IMR-90 (cell line): ENCODE data around the gene WDR81. TPM values are rescaled to one million over a fixed set of nuclear protein-coding genes. Genes with fewer than 3 reads are reported as not detected.

Source experiments
- ATAC-seq: fragments of 200-7000 bp; cut with Tn5 transposase; 2 replicates; pipeline ENCODE4 v1.9.1; 2020; ENCODE audit warnings: low read depth, mild to moderate bottlenecking, moderate library complexity
- BruUV-seq: library from RNA; stranded (reverse); fragments of 400-500 nt; replicated peaks from 2 replicates; lab custom pipeline; 2021; lab: Mats Ljungman, UMichigan
- CTCF ChIA-PET: fragments of 300-600 bp; formaldehyde crosslinking; extraction: SDS; loops from one replicate; lab custom pipeline; 2021; ENCODE audit warnings: antibody characterized with exemption; lab: Yijun Ruan, JAX
- POLR2A ChIA-PET: fragments of 300-600 bp; sonication (Branson Sonifier 250); formaldehyde crosslinking; loops from one replicate; lab custom pipeline; 2022; ENCODE audit warnings: antibody characterized with exemption; ENCODE audit not compliant: unreplicated experiment; lab: Charles Lee
- DNase-seq: peaks from one replicate; pipeline ENCODE4 v3.0.0; 2013
- H2AFZ ChIP-seq: replicated peaks from 2 replicates; pipeline ENCODE3; 2013; ENCODE audit warnings: low read length, mild to moderate bottlenecking; ENCODE audit not compliant: poor library complexity
- H2AK5ac ChIP-seq: 2 replicates; pipeline ENCODE4 v1.6.1; 2013; ENCODE audit warnings: low read depth, low read length, inconsistent platforms
- H2AK9ac ChIP-seq: replicated peaks from 2 replicates; pipeline ENCODE3; 2013; ENCODE audit warnings: mild to moderate bottlenecking, low read depth, low read length, moderate library complexity; ENCODE audit not compliant: poor library complexity
- H2BK120ac ChIP-seq: 2 replicates; pipeline ENCODE4 v1.6.1; 2013; ENCODE audit warnings: low read depth, low read length, inconsistent platforms
- H2BK15ac ChIP-seq: 3 replicates; pipeline ENCODE4 v1.6.1; 2013; ENCODE audit warnings: low read depth, low read length, inconsistent platforms
- H2BK20ac ChIP-seq: 2 replicates; pipeline ENCODE4 v1.6.1; 2013; ENCODE audit warnings: low read depth, mild to moderate bottlenecking, inconsistent platforms, low read length, moderate library complexity
- H2BK5ac ChIP-seq: 2 replicates; pipeline ENCODE4 v1.6.1; 2013; ENCODE audit warnings: mild to moderate bottlenecking, low read depth, low read length, inconsistent platforms; ENCODE audit not compliant: poor library complexity, severe bottlenecking
- H3K14ac ChIP-seq: replicated peaks from 2 replicates; pipeline ENCODE4 v1.6.1; 2013; ENCODE audit warnings: low read depth, low read length, inconsistent platforms
- H3K18ac ChIP-seq: 2 replicates; pipeline ENCODE4 v1.6.1; 2013; ENCODE audit warnings: low read depth, low read length, control low read depth
- H3K23ac ChIP-seq: 2 replicates; pipeline ENCODE4 v1.6.1; 2013; ENCODE audit warnings: low read depth, low read length, inconsistent platforms
- H3K27ac ChIP-seq: 2 replicates; pipeline ENCODE4 v1.5.1; 2013; ENCODE audit warnings: mild to moderate bottlenecking, control low read depth, low read length; ENCODE audit not compliant: insufficient read depth
- H3K27me3 ChIP-seq: 2 replicates; pipeline ENCODE4 v1.6.1; 2013; ENCODE audit warnings: low read length; ENCODE audit not compliant: control insufficient read depth, insufficient read depth
- H3K36me3 ChIP-seq: 2 replicates; pipeline ENCODE4 v1.6.1; 2013; ENCODE audit warnings: low read length, mixed read lengths; ENCODE audit not compliant: control insufficient read depth, insufficient read depth
- H3K4ac ChIP-seq: 2 replicates; pipeline ENCODE4 v1.6.1; 2013; ENCODE audit warnings: low read depth, low read length, inconsistent platforms
- H3K4me1 ChIP-seq: 2 replicates; pipeline ENCODE4 v1.6.1; 2013; ENCODE audit warnings: low read length, mixed read lengths; ENCODE audit not compliant: control insufficient read depth, insufficient read depth
- H3K4me2 ChIP-seq: 2 replicates; pipeline ENCODE4 v1.6.1; 2013; ENCODE audit warnings: low read depth, mild to moderate bottlenecking, control low read depth, low read length, moderate library complexity
- H3K4me3 ChIP-seq: 2 replicates; pipeline ENCODE4 v1.5.1; 2013; ENCODE audit warnings: low read depth, mild to moderate bottlenecking, control low read depth, low read length, moderate library complexity; ENCODE audit not compliant: insufficient read depth
- H3K56ac ChIP-seq: 2 replicates; pipeline ENCODE4 v1.6.1; 2013; ENCODE audit warnings: low read length, inconsistent platforms; ENCODE audit not compliant: insufficient read depth; ENCODE audit errors: extremely low read depth
- H3K79me1 ChIP-seq, 2 experiments: 2 replicates each; pipeline ENCODE4 v1.6.1; 2013; ENCODE audit warnings: low read length in 2 of 2, inconsistent platforms in 1 of 2, low read depth in 1 of 2
- H3K9ac ChIP-seq: 2 replicates; pipeline ENCODE4 v1.6.1; 2013; ENCODE audit warnings: low read depth, low read length, control low read depth
- H3K9me1 ChIP-seq: 2 replicates; pipeline ENCODE4 v1.6.1; 2013; ENCODE audit warnings: low read length, inconsistent platforms; ENCODE audit not compliant: insufficient read depth
- H3K9me3 ChIP-seq: 2 replicates; pipeline ENCODE4 v1.6.1; 2013; ENCODE audit warnings: low read length; ENCODE audit not compliant: control insufficient read depth, insufficient read depth
- H4K20me1 ChIP-seq: 2 replicates; pipeline ENCODE4 v1.6.1; 2013; ENCODE audit warnings: low read length, inconsistent platforms; ENCODE audit not compliant: insufficient read depth
- H4K5ac ChIP-seq: 2 replicates; pipeline ENCODE4 v1.6.1; 2013; ENCODE audit warnings: mild to moderate bottlenecking, low read depth, low read length, control low read depth
- H4K8ac ChIP-seq, 2 experiments: 2 replicates each; pipeline ENCODE4 v1.6.1; 2013; ENCODE audit warnings: low read depth in 2 of 2, low read length in 2 of 2, control low read depth in 1 of 2, inconsistent platforms in 1 of 2
- H4K91ac ChIP-seq: 2 replicates; pipeline ENCODE4 v1.6.1; 2013; ENCODE audit warnings: low read depth, low read length, inconsistent platforms; ENCODE audit not compliant: insufficient read depth
- SMC3 ChIP-seq: fragments of 150-350 bp; IDR thresholded peaks from 2 replicates; pipeline ENCODE4 v1.6.1; 2016; ENCODE audit warnings: low read depth, mild to moderate bottlenecking, antibody characterized with exemption, low read length, moderate library complexity
- WGBS, 2 experiments: methylation state at CpG; one replicate each; pipeline versions ENCODE4 v1.1.5 to v1.1.7; 2013; ENCODE audit warnings: missing lambda C conversion rate in 2 of 2; ENCODE audit not compliant: insufficient read length in 1 of 2; ENCODE audit errors: extremely low coverage in 2 of 2; 5-methylcytosine and 5-hydroxymethylcytosine counted together
- dilution Hi-C: fragments of 300-500 bp; cut with HindIII; formaldehyde crosslinking; loops from one replicate; pipeline ENCODE4 v1.14.3; 2018; ENCODE audit warnings: low sequenced_read_pairs; ENCODE audit not compliant: unreplicated experiment
- in situ Hi-C: fragments of 300-500 bp; cut with MboI; formaldehyde crosslinking; loops from 3 replicates; pipeline ENCODE4 v1.14.3; 2019; ENCODE audit warnings: low sequenced_read_pairs, inconsistent platforms, mixed read lengths
- intact Hi-C: fragments of 100-400 bp; cut with micrococcal nuclease; formaldehyde crosslinking; loops from 2 replicates; pipeline ENCODE4 v1.10.0; 2022
- polyA plus RNA-seq, 3 experiments: library from polyadenylated mRNA; depleted of rRNA; stranded (reverse); fragments of >200 nt; gene quantifications; 2 replicates each; pipeline ENCODE4 v1.2.3, GENCODE V29; 2012; ENCODE audit warnings: low replicate concordance in 1 of 3
- total RNA-seq: library from RNA; depleted of rRNA; stranded (reverse); fragments of >200 nt; gene quantifications from 2 replicates; pipeline ENCODE4 v1.2.3, GENCODE V29; 2012

The WDR81 gene
- total and polyA plus RNA-seq, 2 of the 4 experiments (the other 2 are of a cell fraction) = 3.0 to 8.4 TPM

DNA sequence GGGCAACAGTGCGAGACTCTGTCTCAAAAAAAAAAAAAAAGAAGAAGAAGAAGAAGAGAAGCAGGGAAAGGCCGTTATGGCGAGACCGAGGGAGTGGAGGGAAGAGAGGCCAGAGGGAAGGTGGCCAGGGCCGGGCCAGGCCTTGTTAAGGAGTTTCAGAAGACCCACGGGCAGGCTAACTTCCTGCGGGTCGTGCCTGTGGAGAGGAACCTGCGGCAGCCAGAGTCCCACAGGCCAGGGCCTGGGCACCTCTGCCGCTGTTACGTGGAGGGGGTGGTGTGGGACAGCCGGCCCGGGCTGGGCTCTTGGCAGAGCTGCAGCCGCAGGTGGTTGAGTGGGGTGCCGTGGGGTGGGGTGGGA lies 5.4 kb downstream of the WDR81 start:
- peaks cover 7% of the 10 kb centered on the region for H3K9me1 ChIP-seq
- H3K27ac ChIP-seq = no peak overlapping the region
- POLR2A ChIA-PET = no interaction called here
- H3K9ac ChIP-seq = no peak overlapping the region
- intact Hi-C loops (no loop called here), dilution Hi-C loops (no loop called here), in situ Hi-C loops (no loop called here)
- no peak overlapping the region for H3K4ac ChIP-seq
- H2AK5ac ChIP-seq = no peak overlapping the region
- CTCF ChIA-PET = no interaction called here
- ATAC-seq = no peak
- H3K56ac ChIP-seq = no peak overlapping the region
- H2AK9ac ChIP-seq = no peak overlapping the region
- DNase-seq = no peak
- H4K91ac ChIP-seq = no peak overlapping the region
- H4K5ac ChIP-seq = no peak overlapping the region
- BruUV-seq = no TSS peak
- H2BK5ac ChIP-seq = no peak overlapping the region
- no peak overlapping the region for H3K14ac ChIP-seq
- WGBS, 2 experiments = 72% methylated on average over 5 of the region's 15 CpGs; no CpG with 5 or more reads in 1 of the 2 experiments
- H3K4me3 ChIP-seq = no peak overlapping the region
- no peak overlapping the region for H3K18ac ChIP-seq
- H2AFZ ChIP-seq = no peak overlapping the region
- H4K20me1 ChIP-seq = no peaks in the 10 kb centered on the region
- H3K23ac ChIP-seq = no peak overlapping the region
- H3K27me3 ChIP-seq = no peaks in the 10 kb centered on the region
- peaks cover 5% of the 10 kb centered on the region for H3K4me1 ChIP-seq
- H3K79me1 ChIP-seq = peaks cover 10 to 26% of the 10 kb centered on the region in 2 experiments
- H4K8ac ChIP-seq = no peak overlapping the region
- no peak overlapping the region for H2BK20ac ChIP-seq
- no peak overlapping the region for H2BK120ac ChIP-seq
- no peak overlapping the region for H2BK15ac ChIP-seq
- TF ChIP-seq SMC3 = no peak
- no peak overlapping the region for H3K4me2 ChIP-seq
- H3K36me3 ChIP-seq = peaks cover 34% of the 10 kb centered on the region; the same call in 1 of the 2 replicates
- H3K9me3 ChIP-seq = no peaks in the 10 kb centered on the region
